ENCODE data around the gene KRTAP10-6.

GRCh38 chr21:44558695-44559094 is 33.6 kb downstream of the KRTAP10-6 start, which contains the start of gene KRTAP10-3:
- TF ChIP-seq CHD2 (IDR thresholded peaks at IDR 0.05; ENCODE audit: low read length, partially characterized antibody): no peak
- no peak for TF ChIP-seq CTCF (IDR thresholded peaks at IDR 0.05)
- no peak for TF ChIP-seq POLR2A (IDR thresholded peaks at IDR 0.05; ENCODE audit: low read length)
- TF ChIP-seq USF2 (IDR thresholded peaks at IDR 0.05): no peak
- no peak for TF ChIP-seq SMC3 (IDR thresholded peaks at IDR 0.05)
- TF ChIP-seq CHD4 (IDR thresholded peaks at IDR 0.05; ENCODE audit: borderline replicate concordance): no peak
- no peak for TF ChIP-seq BHLHE40 (IDR thresholded peaks at IDR 0.05; ENCODE audit: low read depth, low read length)
- no peak for TF ChIP-seq ESRRA (IDR thresholded peaks at IDR 0.05; ENCODE audit: borderline replicate concordance, low read length)
- no peak for TF ChIP-seq TP53 (CRISPR knock-in tag; IDR thresholded peaks at IDR 0.05)
- no peak for TF ChIP-seq CEBPB (IDR thresholded peaks at IDR 0.05)
- no peak for TF ChIP-seq KDM5A (IDR thresholded peaks at IDR 0.05)
- no peak for TF ChIP-seq REST (IDR thresholded peaks at IDR 0.05)
- TF ChIP-seq SREBF2 (IDR thresholded peaks at IDR 0.05): no peak
